Epithelial cell of proximal tubule (primary cell): ENCODE measurements around the gene LRMDA. TPM values are rescaled to one million over a fixed set of nuclear protein-coding genes. Genes with fewer than 3 reads are reported as not detected.

Source experiments
- DNase-seq: peaks from one replicate; pipeline ENCODE4 v3.0.0-alpha.2; 2011; ENCODE audit warnings: low read depth
- H3K4me3 ChIP-seq: 2 replicates; pipeline ENCODE4 v1.5.1; 2011; ENCODE audit warnings: low read depth, mild to moderate bottlenecking, low read length
- CTCF ChIP-seq: conservative IDR thresholded peaks from 2 replicates; pipeline ENCODE4 v1.5.1; 2012; ENCODE audit warnings: low read depth, mild to moderate bottlenecking, low read length
- total RNA-seq: library from RNA; depleted of rRNA; stranded (reverse); fragments of >200 nt; gene quantifications from 2 replicates; pipeline ENCODE4 v1.2.3, GENCODE V29; 2015

LRMDA gene
- total RNA-seq, 1 donor from 2014 or later, result 0.75 TPM

DNA sequence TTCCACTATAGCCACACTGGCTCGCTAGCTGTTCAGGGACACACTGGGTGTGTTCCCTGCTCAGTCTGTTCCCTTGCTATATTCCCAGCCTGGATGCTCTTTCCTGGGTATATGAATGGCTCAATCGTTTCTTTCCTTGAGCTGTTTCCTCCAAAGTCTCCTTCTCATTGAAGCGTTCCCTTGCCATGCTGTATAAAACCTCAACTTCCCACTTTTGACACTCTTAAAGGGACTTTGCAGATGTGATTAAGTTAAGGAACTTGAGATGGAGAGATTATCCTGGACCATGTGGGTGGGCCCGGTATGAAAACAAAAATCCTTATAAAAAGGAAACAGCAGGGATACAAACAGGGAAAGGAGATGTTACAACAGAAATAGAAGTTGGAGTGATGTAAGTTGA, 973.1 kb downstream of the LRMDA start:
- no peak overlapping the region for H3K4me3 ChIP-seq
- no peak for TF ChIP-seq CTCF
- DNase-seq, result no peak

- DNase-seq, result no peak
- no peak overlapping the region for H3K4me3 ChIP-seq
- TF ChIP-seq CTCF, result no peak
Observed at GRCh38 chr10:76405922-76406321, 974.5 kb downstream of the LRMDA start.

GRCh38 chr10:76408646-76409045, 977.2 kb downstream of the LRMDA start:
- no peak for DNase-seq
- no peak overlapping the region for H3K4me3 ChIP-seq
- no peak for TF ChIP-seq CTCF

GRCh38 chr10:76411729-76412435, 980.5 kb downstream of the LRMDA start:
- no peak for DNase-seq
- no peak overlapping the region for H3K4me3 ChIP-seq
- TF ChIP-seq CTCF, result no peak

DNA sequence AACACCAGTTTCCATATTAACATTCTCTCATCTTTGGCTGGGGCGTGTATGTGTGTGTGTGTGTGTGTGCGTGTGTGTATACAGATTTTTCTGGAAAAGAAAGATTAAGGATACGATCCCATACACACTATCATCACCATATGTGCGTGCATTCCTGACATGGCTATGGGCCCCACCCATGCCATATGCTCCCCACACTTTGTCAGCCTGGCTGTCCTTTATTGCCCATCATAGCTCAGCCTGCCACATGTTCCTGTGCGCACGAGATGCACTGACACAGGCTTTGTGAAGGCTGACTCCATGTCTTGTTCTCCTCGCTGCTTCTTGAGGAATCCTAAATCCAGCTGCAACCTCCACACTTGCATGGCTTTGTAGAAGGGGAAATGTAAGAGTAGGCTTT, 984.1 kb downstream of the LRMDA start:
- DNase-seq, result no peak
- no peak for TF ChIP-seq CTCF
- H3K4me3 ChIP-seq, result no peak overlapping the region

- H3K4me3 ChIP-seq, result no peak overlapping the region
- DNase-seq, result no peak
- no peak for TF ChIP-seq CTCF
Observed at GRCh38 chr10:76416642-76417041, 985.2 kb downstream of the LRMDA start.

DNA sequence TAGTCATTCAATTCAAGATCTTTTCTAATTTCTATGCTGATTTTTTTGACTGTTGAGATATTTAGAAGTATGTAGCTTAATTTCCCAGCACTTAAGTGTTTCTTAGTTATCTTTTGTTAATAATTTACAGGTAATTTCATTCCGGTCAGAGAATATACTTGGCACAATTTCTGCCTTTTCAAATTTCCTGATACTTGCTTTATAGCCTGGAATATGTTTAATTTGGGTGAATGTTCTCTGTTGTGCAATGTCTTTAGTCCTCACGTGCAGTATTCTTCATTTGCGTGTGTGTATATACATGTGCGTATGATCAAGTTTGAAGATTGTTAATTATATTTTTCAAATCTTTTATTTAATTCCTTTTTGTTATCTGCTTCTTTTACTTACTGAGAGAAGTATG, 989.3 kb downstream of the LRMDA start:
- TF ChIP-seq CTCF, result no peak
- DNase-seq, result no peak
- H3K4me3 ChIP-seq, result no peak overlapping the region
